ENCODE measurements around the gene SRGAP1.

The SRGAP1 gene

GRCh38 chr12:63955831-63956666, 111.5 kb downstream of the SRGAP1 start:
- no peak overlapping the region for H3K4me3 ChIP-seq (ENCODE audit: low read depth, low read length)

GRCh38 chr12:63957496-63957895, 113.0 kb downstream of the SRGAP1 start:
- H3K4me3 ChIP-seq (ENCODE audit: low read depth, low read length), result no peak overlapping the region
- no peak for TF ChIP-seq CTCF (IDR thresholded peaks at IDR 0.05; ENCODE audit: low read depth, low read length)

More at GRCh38 chr12:63955831-63956666, 111.5 kb downstream of the SRGAP1 start:
- TF ChIP-seq CTCF (IDR thresholded peaks at IDR 0.05; ENCODE audit: low read depth, low read length), result no peak

DNA sequence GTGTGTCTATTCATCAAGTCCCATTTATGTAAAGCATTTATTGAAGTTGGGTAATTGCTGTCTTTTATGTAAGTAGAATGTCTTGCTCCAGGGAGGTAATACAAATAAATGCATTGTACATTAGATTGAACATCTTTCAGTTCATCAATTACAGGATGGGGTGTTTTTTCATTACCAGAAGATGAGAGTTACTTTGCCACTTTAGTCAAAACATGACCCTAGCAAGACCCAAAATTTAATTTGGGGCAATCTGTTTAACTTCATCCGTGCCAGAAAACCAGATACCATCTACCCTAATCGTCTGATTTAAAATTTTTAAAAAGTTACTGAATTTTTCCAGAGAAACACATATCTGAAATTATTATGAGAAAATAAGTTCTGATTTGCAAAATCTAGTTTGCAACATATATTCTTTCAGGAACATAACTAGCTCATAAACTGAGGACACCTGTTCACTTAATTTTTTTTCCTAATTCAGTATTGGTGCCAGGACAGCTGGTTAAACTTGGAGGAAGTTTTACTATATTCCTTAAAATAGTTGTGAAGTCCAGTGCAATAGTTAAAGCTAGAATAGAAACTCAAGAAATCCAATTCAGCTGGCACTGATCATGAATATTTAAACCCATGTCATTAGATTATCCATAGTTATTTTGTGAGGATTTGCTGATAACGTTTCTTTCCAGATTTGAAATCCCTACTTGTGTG, 114.5 kb downstream of the SRGAP1 start:
- no peak for TF ChIP-seq CTCF (IDR thresholded peaks at IDR 0.05; ENCODE audit: low read depth, low read length)
- H3K4me3 ChIP-seq (ENCODE audit: low read depth, low read length), result no peak overlapping the region

GRCh38 chr12:63961048-63961447, 116.5 kb downstream of the SRGAP1 start:
- TF ChIP-seq CTCF (IDR thresholded peaks at IDR 0.05; ENCODE audit: low read depth, low read length), result no peak
- H3K4me3 ChIP-seq (ENCODE audit: low read depth, low read length), result no peak overlapping the region

DNA sequence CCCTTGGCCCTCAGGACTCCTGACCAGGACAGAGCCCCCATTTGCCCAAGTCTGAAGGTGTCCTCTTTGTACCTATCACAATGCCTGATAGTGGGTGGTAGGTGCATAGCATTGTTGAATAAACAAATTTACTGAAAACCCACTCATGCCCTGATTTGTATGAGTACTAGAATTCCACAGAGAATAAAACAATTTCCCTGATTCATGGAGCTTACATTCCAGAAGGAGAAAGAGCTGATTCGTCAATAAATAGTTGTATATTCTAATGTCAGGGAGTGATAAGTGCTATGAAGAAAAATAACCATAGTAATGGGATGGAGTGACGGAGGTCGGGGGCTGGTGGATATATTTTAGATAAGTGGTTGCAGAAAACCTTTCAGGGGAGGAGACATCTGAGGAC, 117.0 kb downstream of the SRGAP1 start:
- no peak for TF ChIP-seq CTCF (IDR thresholded peaks at IDR 0.05; ENCODE audit: low read depth, low read length)

DNA sequence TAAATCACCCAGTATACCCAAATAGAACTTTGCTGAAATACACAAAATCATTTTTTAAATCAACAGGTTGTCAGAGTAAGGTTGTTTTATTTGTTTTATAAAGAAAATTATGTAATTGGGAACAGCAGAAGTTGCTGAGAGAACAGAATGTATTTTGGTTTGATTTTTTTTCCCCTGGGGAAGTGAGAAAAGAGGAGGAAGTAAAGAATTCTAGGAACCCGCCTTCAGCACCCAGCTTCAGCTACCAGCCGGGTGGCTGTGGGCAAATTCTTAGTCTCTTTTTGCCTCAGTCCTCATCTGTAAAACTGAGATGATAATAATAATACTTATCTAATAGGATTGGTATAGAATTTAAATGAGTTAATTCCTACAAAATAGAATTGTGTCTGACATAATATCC, 119.4 kb downstream of the SRGAP1 start:
- no peak overlapping the region for H3K4me3 ChIP-seq (ENCODE audit: low read depth, low read length)
- TF ChIP-seq CTCF (IDR thresholded peaks at IDR 0.05; ENCODE audit: low read depth, low read length), result no peak

More for the DNA sequence above, 117.0 kb downstream of the SRGAP1 start:
- H3K4me3 ChIP-seq (ENCODE audit: low read depth, low read length), result no peak overlapping the region

DNA sequence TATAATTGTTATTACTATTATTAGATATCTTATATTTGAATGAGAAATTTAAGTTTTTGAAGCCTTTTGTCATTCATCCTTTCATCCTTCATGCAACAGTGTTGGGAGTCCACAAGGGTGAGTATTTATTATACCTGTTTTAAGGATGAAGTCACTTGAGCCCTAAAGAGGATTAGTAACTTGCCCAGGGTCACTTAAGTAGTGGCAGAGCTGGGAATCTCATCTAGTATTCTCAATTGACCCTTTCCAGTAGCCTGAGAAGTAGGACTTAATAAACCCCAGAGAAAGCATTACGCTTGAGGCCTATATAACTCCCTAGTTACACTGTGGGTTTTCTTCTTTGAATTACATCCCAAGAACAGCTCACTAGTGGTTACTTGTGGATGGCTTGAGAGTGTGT, 119.8 kb downstream of the SRGAP1 start:
- TF ChIP-seq CTCF (IDR thresholded peaks at IDR 0.05; ENCODE audit: low read depth, low read length), result no peak
- H3K4me3 ChIP-seq (ENCODE audit: low read depth, low read length), result no peak overlapping the region

Measured in WI38 (cell line).